Prostate gland (tissue), 2 donors: ENCODE data around the gene LTA4H. TPM values are rescaled to one million over a fixed set of nuclear protein-coding genes. Genes with fewer than 3 reads are reported as not detected.

Experiments
- DNase-seq: peaks from one replicate; pipeline ENCODE4 v3.0.0-alpha.2; 2019; ENCODE audit warnings: low spot score
- H3K27ac ChIP-seq, 2 donors: fragments of 200-600 bp; sonication (generic); 2 replicates each; pipeline ENCODE4 v1.5.1; 2017 to 2019
- H3K27me3 ChIP-seq: fragments of 200-600 bp; sonication (generic); replicated peaks from 2 replicates; pipeline ENCODE4 v1.5.1; 2019; ENCODE audit not compliant: insufficient read depth
- H3K36me3 ChIP-seq, 2 donors: fragments of 200-600 bp; sonication (generic); 1 replicate in 1 of 2; 2 replicates in 1 of 2; pipeline versions ENCODE4 v1.5.1 to v1.8.1; 2017 to 2019
- H3K4me1 ChIP-seq: fragments of 200-600 bp; sonication (generic); replicated peaks from 2 replicates; pipeline ENCODE4 v1.5.1; 2019
- H3K4me3 ChIP-seq, 2 donors: fragments of 200-600 bp; sonication (generic); 2 replicates each; pipeline ENCODE4 v1.5.1; 2017 to 2019
- H3K9me3 ChIP-seq: fragments of 200-600 bp; sonication (generic); 2 replicates; pipeline ENCODE4 v1.5.1; 2017
- CTCF ChIP-seq, 4 experiments: fragments of 200-600 bp in 2 of 4; fragments of 450-650 bp in 2 of 4; sonication (generic) in 2 of 4; IDR thresholded peaks; 1 replicate in 3 of 4; 2 replicates in 1 of 4; pipeline ENCODE4 v1.5.1; 2016 to 2019; ENCODE audit warnings: antibody characterized with exemption in 4 of 4, mild to moderate bottlenecking in 2 of 4, moderate library complexity in 2 of 4
- POLR2A ChIP-seq: fragments of 450-650 bp; IDR thresholded peaks from one replicate; pipeline ENCODE4 v1.6.1; 2016; ENCODE audit warnings: antibody characterized with exemption, mild to moderate bottlenecking
- POLR2AphosphoS5 ChIP-seq: sonication (generic); formaldehyde crosslinking; IDR thresholded peaks from one replicate; pipeline ENCODE4 v1.6.1; 2017; ENCODE audit warnings: antibody characterized with exemption
- WGBS: methylation state at CpG from one replicate; pipeline ENCODE4 v1.1.5; 2018; 5-methylcytosine and 5-hydroxymethylcytosine counted together
- intact Hi-C: fragments of 100-400 bp; cut with DNase I; formaldehyde crosslinking; loops from one replicate; pipeline ENCODE4 v1.14.2; 2022
- total RNA-seq, 2 donors: library from RNA; depleted of rRNA; stranded (reverse); fragments of >200 nt; gene quantifications; one replicate each; pipeline ENCODE4 v1.1.0, GENCODE V29; 2016

LTA4H gene
- total RNA-seq, 2 donors from 2014 or later, result 50.3 to 67.7 TPM

DNA sequence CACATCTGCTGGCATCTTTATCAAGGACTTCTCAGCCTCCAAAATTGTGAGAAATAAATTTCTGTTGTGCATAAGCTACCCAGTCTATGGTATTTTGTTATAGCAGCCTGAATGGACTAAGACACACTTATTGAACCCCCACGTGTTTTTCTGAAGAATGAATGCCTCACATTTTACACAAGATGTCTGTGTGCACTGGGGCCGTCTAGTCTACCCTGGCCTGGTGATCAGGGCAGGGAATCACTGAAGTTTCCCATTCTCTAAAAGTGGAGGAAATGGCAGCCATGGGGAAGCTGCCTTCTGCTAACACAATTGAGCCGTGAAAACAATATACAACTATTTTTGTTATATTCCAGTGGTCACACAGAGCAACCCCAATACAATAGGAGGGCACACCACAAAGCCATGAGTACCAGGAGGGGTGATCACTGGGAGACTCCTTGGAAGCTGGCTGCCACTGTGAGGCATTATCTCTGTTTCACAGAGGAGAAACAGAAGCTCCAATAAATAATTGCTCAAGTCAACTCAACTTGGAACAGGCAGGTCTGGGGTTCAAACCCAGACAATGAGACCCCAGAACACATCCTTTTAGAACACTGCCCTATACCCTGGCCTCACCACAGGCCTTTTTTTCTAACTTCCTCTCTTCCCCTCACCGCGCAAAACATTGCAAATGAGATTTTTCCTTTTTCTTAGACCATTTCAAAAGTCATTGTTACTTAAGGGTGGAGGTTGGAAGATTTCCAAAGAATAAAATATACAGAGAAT is 18.3 kb upstream of the LTA4H start:
- no peaks in the 10 kb centered on the region for H3K9me3 ChIP-seq
- no peaks in the 10 kb centered on the region for H3K36me3 ChIP-seq
- DNase-seq, result no peak
- intact Hi-C loops, result no loop called here
- H3K4me1 ChIP-seq, result no peaks in the 10 kb centered on the region
- 85% methylated on average over 5 of the region's 5 CpGs for WGBS
- no peak overlapping the region for H3K4me3 ChIP-seq
- no peak overlapping the region for H3K27ac ChIP-seq
- H3K27me3 ChIP-seq, result no peaks in the 10 kb centered on the region
- TF ChIP-seq POLR2A, result no peak
- TF ChIP-seq CTCF (IDR thresholded peaks at IDR 0.05), result no peak
- no peak for TF ChIP-seq POLR2AphosphoS5

DNA sequence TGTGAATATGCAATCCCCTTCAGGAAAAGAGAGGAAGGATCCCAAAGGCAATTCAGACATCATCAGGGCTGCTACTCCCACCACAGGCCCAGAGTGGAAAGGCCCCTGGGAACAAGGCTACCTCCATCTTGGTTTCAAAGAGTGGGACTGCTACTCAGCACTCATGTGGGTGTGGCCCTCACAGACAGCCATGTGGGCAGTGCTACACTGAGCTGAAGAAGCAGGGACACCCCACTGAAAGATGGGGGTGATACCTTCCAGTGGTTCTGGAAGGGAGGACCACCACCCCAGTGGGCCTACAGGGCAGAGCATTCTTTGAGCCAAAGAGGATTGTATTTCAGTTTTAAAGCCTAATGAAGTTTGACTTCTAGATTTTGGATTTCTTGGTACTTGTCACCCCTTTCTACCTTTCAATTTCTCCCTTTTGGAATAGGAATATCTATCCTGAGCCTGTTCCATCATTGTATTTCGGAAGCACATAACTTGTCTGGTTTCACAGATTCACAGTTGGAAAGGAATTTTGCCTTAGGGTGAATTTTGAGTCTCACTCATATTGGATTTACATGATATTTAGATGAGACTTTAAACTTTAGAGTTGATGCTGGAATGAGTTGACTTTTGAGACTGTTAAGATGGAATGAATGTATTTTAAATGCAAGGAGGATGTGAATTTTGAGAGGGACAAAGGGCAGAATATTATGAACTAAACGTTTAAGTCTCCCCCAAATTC is 16.5 kb upstream of the LTA4H start:
- no peaks in the 10 kb centered on the region for H3K27me3 ChIP-seq
- intact Hi-C loops, result no loop called here
- H3K36me3 ChIP-seq, result no peaks in the 10 kb centered on the region
- no peak overlapping the region for H3K27ac ChIP-seq
- WGBS, result 89% methylated on average over 2 of the region's 2 CpGs
- H3K9me3 ChIP-seq, result no peaks in the 10 kb centered on the region
- H3K4me3 ChIP-seq, result no peak overlapping the region
- no peak for DNase-seq
- no peaks in the 10 kb centered on the region for H3K4me1 ChIP-seq
- TF ChIP-seq POLR2AphosphoS5, result no peak
- no peak for TF ChIP-seq POLR2A

DNA sequence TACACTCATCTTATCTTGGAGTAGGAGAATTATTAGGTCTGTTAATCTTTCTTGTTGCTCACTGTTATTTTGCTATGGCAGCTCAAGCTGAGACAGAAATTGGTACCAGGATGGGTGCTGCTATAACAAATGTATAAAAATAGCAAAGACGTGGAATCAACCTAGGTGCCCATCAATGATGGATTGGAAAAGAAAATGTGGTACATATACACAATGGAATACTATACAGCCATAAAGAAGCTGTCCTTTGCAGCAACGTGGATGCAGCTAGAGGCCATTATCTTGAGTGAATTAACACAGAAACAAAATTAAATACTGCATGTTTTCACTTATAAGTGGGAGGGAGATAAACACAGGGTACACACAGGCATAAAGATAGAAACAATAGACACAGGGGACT is 14.8 kb upstream of the LTA4H start:
- Histone ChIP-seq H3K9me3 (no peaks in the 10 kb centered on the region), H3K36me3 (no peaks in the 10 kb centered on the region), H3K4me1 (no peaks in the 10 kb centered on the region), H3K27me3 (no peaks in the 10 kb centered on the region), H3K27ac (no peak overlapping the region), H3K4me3 (no peak overlapping the region)
- intact Hi-C loops, result no loop called here
- 85% methylated on average over 2 of the region's 2 CpGs for WGBS
- no peak for DNase-seq
- TF ChIP-seq CTCF (IDR thresholded peaks at IDR 0.05), result no peak
- no peak for TF ChIP-seq POLR2AphosphoS5
- no peak for TF ChIP-seq POLR2A

- H3K4me1 ChIP-seq, result no peaks in the 10 kb centered on the region
- H3K27ac ChIP-seq, result no peak overlapping the region
- WGBS, result 82% methylated on average over 6 of the region's 6 CpGs
- TF ChIP-seq POLR2AphosphoS5 (no peak), CTCF (IDR thresholded peaks at IDR 0.05) (no peak), POLR2A (no peak)
- intact Hi-C loops, result no loop called here
- no peaks in the 10 kb centered on the region for H3K36me3 ChIP-seq
- no peak for DNase-seq
- H3K4me3 ChIP-seq, result no peak overlapping the region
- no peaks in the 10 kb centered on the region for H3K27me3 ChIP-seq
- no peaks in the 10 kb centered on the region for H3K9me3 ChIP-seq
Measured at GRCh38 chr12:96049101-96049500, 13.7 kb upstream of the LTA4H start.

DNA sequence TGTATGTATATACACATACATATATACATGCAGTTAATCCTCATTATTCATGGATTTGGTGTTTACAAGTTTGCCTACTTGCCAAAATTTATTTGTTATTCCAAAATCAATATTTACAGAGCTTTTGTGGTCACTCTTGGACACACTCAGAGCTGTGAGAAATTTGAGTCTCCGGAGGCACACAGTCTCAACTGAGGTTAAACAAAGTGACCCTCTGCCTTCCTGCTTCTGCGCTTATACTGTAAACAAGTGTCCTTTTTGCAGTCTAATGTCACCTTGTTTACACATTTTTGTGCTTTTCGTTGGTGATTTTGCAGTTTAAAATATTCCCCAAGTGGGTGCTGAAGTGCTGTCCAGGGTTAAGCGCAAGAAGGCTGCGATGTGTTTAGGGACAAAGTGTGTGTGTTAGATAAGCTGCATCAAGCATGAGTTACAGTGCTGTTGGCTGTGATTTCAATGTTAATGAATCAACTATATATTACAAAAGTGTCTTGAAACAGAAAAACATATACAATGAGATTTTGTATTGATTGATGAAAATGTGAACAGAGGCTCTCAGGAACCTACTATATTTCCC is 13.1 kb upstream of the LTA4H start:
- Histone ChIP-seq H3K4me1 (no peaks in the 10 kb centered on the region), H3K36me3 (no peaks in the 10 kb centered on the region), H3K9me3 (no peaks in the 10 kb centered on the region), H3K27ac (no peak overlapping the region), H3K4me3 (no peak overlapping the region), H3K27me3 (no peaks in the 10 kb centered on the region)
- DNase-seq, result no peak
- TF ChIP-seq POLR2A (no peak), POLR2AphosphoS5 (no peak)
- WGBS, result 52% methylated on average over 5 of the region's 5 CpGs
- intact Hi-C loops, result no loop called here
